SHP77 (cell line): ENCODE data around the gene FAM47E.

Experiments
- DNase-seq, 2 experiments: peaks; one replicate each; lab custom pipeline; 2025; lab: John Stamatoyannopoulos, UW

Gene FAM47E

GRCh38 chr4:76251441-76252270 lies at the start of gene FAM47E:
Gene FAM47E, plus strand, starts transcription at chr4:76251721. Its CDS starts 26 bp downstream, at chr4:76251747.
- peak; percentile 54 to 84 for DNase-seq

- no peak for DNase-seq
Measured at GRCh38 chr4:76203541-76203940, 48.0 kb upstream of the FAM47E start.

GRCh38 chr4:76204936-76205335 lies 46.6 kb upstream of the FAM47E start:
- no peak for DNase-seq

- DNase-seq: no peak
Measured at GRCh38 chr4:76205476-76205875, 46.0 kb upstream of the FAM47E start.

GRCh38 chr4:76206222-76206942 lies 45.1 kb upstream of the FAM47E start:
- DNase-seq: no peak

GRCh38 chr4:76207549-76207948 lies 44.0 kb upstream of the FAM47E start:
- no peak for DNase-seq

GRCh38 chr4:76208005-76208765 lies 43.3 kb upstream of the FAM47E start:
- peak; percentile 74 to 79 for DNase-seq

- no peak for DNase-seq
Measured at GRCh38 chr4:76209881-76210280, 41.6 kb upstream of the FAM47E start.

GRCh38 chr4:76210452-76210851 lies 41.1 kb upstream of the FAM47E start:
- DNase-seq: no peak

- DNase-seq: no peak
Measured at GRCh38 chr4:76211769-76212708, 39.5 kb upstream of the FAM47E start.

- DNase-seq: peak; percentile 16 to 26
Measured at GRCh38 chr4:76212851-76213414, 38.6 kb upstream of the FAM47E start.

GRCh38 chr4:76213415-76214176 lies 37.9 kb upstream of the FAM47E start, which contains the start of gene SCARB2:
Gene SCARB2, minus strand, starts transcription at chr4:76213824. Its CDS starts 281 bp downstream, at chr4:76213543.
- peak; percentile 60 to 75 for DNase-seq

GRCh38 chr4:76214177-76214675 lies 37.3 kb upstream of the FAM47E start:
- DNase-seq: no peak

GRCh38 chr4:76215077-76215476 lies 36.4 kb upstream of the FAM47E start:
- no peak for DNase-seq

- no peak for DNase-seq
Measured at GRCh38 chr4:76216524-76216923, 35.0 kb upstream of the FAM47E start.

- no peak for DNase-seq
Measured at GRCh38 chr4:76216975-76217814, 34.3 kb upstream of the FAM47E start.

GRCh38 chr4:76219299-76220055 lies 32.0 kb upstream of the FAM47E start:
- DNase-seq: no peak

- DNase-seq: no peak
Measured at GRCh38 chr4:76224171-76224570, 27.4 kb upstream of the FAM47E start.
